ENCODE data around the gene FLRT2. TPM values are rescaled to one million over a fixed set of nuclear protein-coding genes. Genes with fewer than 3 reads are reported as not detected.

Gene FLRT2
- total RNA-seq, 4 donors from 2014 or later, result 2.5 to 13.0 (median 7.9) TPM

GRCh38 chr14:85572845-85573244, 42.9 kb downstream of the FLRT2 start:
- intact Hi-C loops (cut with DNase I), result no loop called here
- TF ChIP-seq EP300 (IDR thresholded peaks at IDR 0.05) (no peak), POLR2AphosphoS5 (IDR thresholded peaks at IDR 0.05) (no peak), POLR2A (IDR thresholded peaks at IDR 0.05; ENCODE audit: low read depth) (no peak), CTCF (IDR thresholded peaks at IDR 0.05) (no peak)
- Histone ChIP-seq H3K9me3 (no peaks in the 10 kb centered on the region), H3K4me1 (no peaks in the 10 kb centered on the region), H3K36me3 (no peaks in the 10 kb centered on the region), H3K4me3 (no peak overlapping the region), H3K27me3 (no peaks in the 10 kb centered on the region), H3K27ac (replicated peaks in 1 of 4) (no peak overlapping the region)
- DNase-seq (ENCODE audit: extremely low spot score), result no peak

GRCh38 chr14:85573406-85573805, 43.5 kb downstream of the FLRT2 start:
- DNase-seq (ENCODE audit: extremely low spot score), result no peak
- no peak for TF ChIP-seq EP300 (IDR thresholded peaks at IDR 0.05)
- no peak for TF ChIP-seq CTCF (IDR thresholded peaks at IDR 0.05)
- TF ChIP-seq POLR2A (IDR thresholded peaks at IDR 0.05; ENCODE audit: low read depth), result no peak
- no peak for TF ChIP-seq POLR2AphosphoS5 (IDR thresholded peaks at IDR 0.05)
- no peak overlapping the region for H3K4me3 ChIP-seq
- no peaks in the 10 kb centered on the region for H3K36me3 ChIP-seq
- H3K9me3 ChIP-seq, result no peaks in the 10 kb centered on the region
- no peak overlapping the region for H3K27ac ChIP-seq (replicated peaks in 1 of 4)
- intact Hi-C loops (cut with DNase I), result no loop called here
- no peaks in the 10 kb centered on the region for H3K4me1 ChIP-seq
- no peaks in the 10 kb centered on the region for H3K27me3 ChIP-seq
- 62% methylated on average over 4 of the region's 4 CpGs for WGBS

GRCh38 chr14:85574853-85575616, 45.1 kb downstream of the FLRT2 start:
- no peaks in the 10 kb centered on the region for H3K4me1 ChIP-seq
- no peak overlapping the region for H3K27ac ChIP-seq (replicated peaks in 1 of 4)

DNA sequence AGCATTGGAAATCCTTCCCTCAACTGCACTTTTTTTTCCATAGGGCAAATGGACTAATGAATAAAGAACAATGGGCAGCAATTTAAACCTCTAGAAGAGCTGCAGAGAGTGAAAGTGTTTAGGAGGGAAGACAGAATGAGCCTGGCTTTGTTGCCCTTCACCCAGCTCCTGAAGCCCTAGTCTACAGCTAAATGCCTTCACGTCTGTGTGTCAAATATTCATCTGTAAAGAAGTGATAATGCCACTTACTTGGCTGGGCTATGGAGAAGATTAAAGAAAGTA, 45.6 kb downstream of the FLRT2 start:
- no peak for TF ChIP-seq CTCF (IDR thresholded peaks at IDR 0.05)
- no peak for TF ChIP-seq POLR2AphosphoS5 (IDR thresholded peaks at IDR 0.05)
- TF ChIP-seq EP300 (IDR thresholded peaks at IDR 0.05), result no peak
- TF ChIP-seq POLR2A (IDR thresholded peaks at IDR 0.05; ENCODE audit: low read depth), result no peak
- Histone ChIP-seq H3K27ac (replicated peaks in 1 of 4) (no peak overlapping the region), H3K9me3 (no peaks in the 10 kb centered on the region), H3K4me1 (no peaks in the 10 kb centered on the region), H3K36me3 (no peaks in the 10 kb centered on the region), H3K4me3 (no peak overlapping the region), H3K27me3 (no peaks in the 10 kb centered on the region)
- intact Hi-C loops (cut with DNase I), result no loop called here
- DNase-seq (ENCODE audit: extremely low spot score), result no peak
- 79% methylated on average over 1 of the region's 1 CpG for WGBS

More at GRCh38 chr14:85574853-85575616, 45.1 kb downstream of the FLRT2 start:
- intact Hi-C loops (cut with DNase I), result no loop called here
- no peaks in the 10 kb centered on the region for H3K36me3 ChIP-seq
- no peaks in the 10 kb centered on the region for H3K9me3 ChIP-seq
- TF ChIP-seq CTCF (IDR thresholded peaks at IDR 0.05) (no peak), POLR2A (IDR thresholded peaks at IDR 0.05; ENCODE audit: low read depth) (no peak), POLR2AphosphoS5 (IDR thresholded peaks at IDR 0.05) (no peak), EP300 (IDR thresholded peaks at IDR 0.05) (no peak)
- 87% methylated on average over 3 of the region's 3 CpGs for WGBS
- DNase-seq (ENCODE audit: extremely low spot score), result no peak
- H3K4me3 ChIP-seq, result no peak overlapping the region
- H3K27me3 ChIP-seq, result no peaks in the 10 kb centered on the region

GRCh38 chr14:85576218-85576617, 46.3 kb downstream of the FLRT2 start:
- WGBS, result 56% methylated on average over 3 of the region's 3 CpGs
- Histone ChIP-seq H3K36me3 (no peaks in the 10 kb centered on the region), H3K4me3 (no peak overlapping the region), H3K27me3 (no peaks in the 10 kb centered on the region), H3K4me1 (no peaks in the 10 kb centered on the region), H3K27ac (replicated peaks in 1 of 4) (no peak overlapping the region), H3K9me3 (no peaks in the 10 kb centered on the region)
- TF ChIP-seq POLR2AphosphoS5 (IDR thresholded peaks at IDR 0.05), result no peak
- no peak for TF ChIP-seq POLR2A (IDR thresholded peaks at IDR 0.05; ENCODE audit: low read depth)
- TF ChIP-seq CTCF (IDR thresholded peaks at IDR 0.05), result no peak
- no peak for TF ChIP-seq EP300 (IDR thresholded peaks at IDR 0.05)
- intact Hi-C loops (cut with DNase I), result no loop called here
- DNase-seq (ENCODE audit: extremely low spot score), result no peak
